T-helper 2 cell treated with Interferon-gamma antibody and Interleukin-4, amounts not matched to agents 100 ng/mL and 5 ng/mL, for 36 hours (primary cell): Measurements from ENCODE around the gene MYLK. TPM values are rescaled to one million over a fixed set of nuclear protein-coding genes. Genes with fewer than 3 reads are reported as not detected.

Experiments
- intact Hi-C: fragments of 100-400 bp; cut with micrococcal nuclease; formaldehyde crosslinking; loops from one replicate; pipeline ENCODE4 v1.15.1; 2023
- total RNA-seq: library from RNA; stranded (reverse); gene quantifications from 2 replicates; pipeline ENCODE4 v1.2.3, GENCODE V29; 2022

Gene MYLK
- total RNA-seq, 1 donor from 2014 or later = 0.30 TPM

DNA sequence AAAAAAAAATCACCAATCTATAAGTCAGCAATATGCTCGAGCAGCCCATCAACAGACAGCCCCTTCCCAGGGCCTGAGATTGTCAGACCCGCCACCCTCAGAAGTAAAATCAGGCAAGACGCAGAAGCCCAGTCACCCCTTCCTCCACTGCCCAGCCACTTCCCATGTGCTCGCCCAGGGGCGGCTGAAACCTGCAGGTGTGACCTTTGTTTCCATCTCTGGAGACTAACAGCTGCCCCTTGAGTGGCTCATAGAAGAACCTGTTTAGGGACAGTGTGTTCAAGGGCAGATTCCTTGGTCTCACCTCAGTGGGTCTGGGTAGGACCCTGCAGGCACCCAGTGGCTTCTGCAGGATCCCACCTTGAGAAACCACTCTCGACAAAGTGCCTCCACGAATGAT is 105.6 kb downstream of the MYLK start:
- intact Hi-C loops = no loop called here

DNA sequence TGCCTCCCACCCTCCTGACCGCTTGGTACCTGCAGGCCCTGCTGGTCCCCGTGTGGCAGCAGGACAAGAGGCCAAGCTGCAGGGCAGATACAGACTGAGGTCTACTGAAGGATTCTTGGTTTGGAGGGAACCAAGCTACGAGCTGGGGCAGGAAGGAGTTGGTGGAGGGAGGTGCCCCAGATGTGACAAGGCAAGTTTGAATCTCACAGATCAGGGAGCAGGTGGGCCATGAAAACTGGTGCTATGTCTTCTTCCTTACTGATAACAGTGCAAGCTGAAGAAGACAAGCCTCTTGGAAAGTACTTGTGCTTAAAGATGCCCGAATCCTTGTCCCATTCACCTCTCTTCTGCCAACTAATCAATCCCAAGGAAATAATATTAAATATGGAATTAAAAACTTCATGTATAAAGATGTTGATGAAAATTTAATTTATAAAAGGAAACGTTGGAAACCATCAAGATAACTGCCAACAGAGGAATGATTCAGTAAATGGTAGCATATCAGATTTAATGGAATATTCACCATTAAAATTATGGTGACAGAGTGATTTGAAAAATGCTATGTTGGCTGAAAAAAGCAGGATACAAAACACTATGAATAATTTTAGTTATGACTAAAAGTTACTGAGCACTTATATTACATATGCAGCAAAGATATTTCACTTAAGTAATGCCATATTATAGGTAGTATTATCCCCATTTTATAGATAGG is 107.9 kb downstream of the MYLK start:
- intact Hi-C loops = no loop called here

DNA sequence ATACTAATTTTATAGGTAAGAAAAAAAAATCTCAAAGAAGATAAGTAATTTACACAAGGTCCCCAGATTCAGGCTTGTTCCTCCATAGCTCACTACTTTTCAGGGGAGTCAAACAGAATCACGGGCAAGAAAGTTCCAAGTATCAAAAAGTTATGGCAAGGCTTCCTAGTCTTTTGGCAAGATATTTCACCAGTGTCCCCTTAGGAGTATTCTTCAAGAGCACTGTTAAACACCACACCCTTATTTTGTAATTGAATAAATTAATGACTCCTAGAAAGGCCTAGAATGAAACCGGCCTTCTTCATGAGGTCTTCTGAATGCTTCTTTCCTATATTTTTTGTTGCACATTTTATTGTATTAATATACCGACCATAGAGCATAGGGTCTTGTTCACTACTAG is 109.7 kb downstream of the MYLK start:
- intact Hi-C loops = no loop called here

DNA sequence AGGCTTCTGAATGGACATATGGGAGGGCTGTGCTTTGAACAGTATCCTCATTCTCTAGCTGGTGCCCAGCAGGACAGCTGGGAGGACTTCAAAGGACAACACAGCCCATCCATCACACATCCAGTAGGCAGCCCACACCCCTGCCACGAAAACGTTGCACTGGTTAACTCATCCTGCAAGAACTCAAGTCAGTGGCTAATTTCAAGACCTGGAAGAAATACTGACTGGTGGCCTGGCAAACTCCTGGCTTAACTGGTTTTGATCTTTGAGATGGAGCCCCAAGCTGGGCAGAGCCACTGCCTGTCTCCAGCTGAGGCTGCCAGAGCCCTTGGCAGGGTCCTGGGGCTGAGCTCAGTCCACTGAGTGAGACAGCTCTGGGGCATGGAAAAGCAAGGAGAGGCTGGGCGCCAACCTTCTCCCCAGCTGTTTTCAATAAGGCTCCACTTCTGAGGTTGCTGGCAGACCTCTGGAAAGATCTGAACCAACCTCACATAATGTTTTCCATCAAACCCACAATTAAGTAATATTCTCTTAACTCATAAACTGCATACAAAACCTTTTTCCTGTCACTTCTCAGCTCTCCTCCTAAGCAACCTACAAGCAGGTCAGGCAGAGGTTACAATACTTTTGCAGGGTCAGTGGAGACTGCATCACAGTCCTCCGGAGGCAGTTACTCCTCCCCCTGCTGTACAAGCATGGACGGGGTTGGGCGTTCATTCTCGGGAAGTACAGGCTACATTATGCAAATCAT is 110.3 kb downstream of the MYLK start:
- intact Hi-C loops = no loop called here

DNA sequence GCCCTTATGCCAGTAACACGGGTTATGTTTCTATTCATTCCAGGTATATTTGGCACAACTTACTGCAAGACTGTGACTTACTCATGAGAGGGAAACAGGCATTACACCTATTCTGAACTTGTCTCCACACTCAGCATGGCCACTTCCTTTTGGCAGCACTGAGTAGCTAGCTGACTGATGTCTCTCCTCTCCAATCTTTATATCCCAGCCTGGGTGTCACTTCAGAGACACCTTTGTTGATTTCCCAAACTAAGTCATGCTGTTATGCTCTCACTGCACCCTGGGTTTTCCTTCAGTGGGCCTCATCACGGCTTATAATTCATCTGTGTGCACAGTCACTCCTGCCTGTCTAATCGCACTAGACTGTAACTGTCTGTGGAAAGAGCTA is 114.8 kb downstream of the MYLK start:
- intact Hi-C loops = no loop called here

- intact Hi-C loops = no loop called here
Measured at GRCh38 chr3:123768480-123769355, 115.4 kb downstream of the MYLK start.

- intact Hi-C loops = no loop called here
Measured at GRCh38 chr3:123767564-123768292, 116.4 kb downstream of the MYLK start.

- intact Hi-C loops = no loop called here
Measured at GRCh38 chr3:123767009-123767372, 117.1 kb downstream of the MYLK start.

DNA sequence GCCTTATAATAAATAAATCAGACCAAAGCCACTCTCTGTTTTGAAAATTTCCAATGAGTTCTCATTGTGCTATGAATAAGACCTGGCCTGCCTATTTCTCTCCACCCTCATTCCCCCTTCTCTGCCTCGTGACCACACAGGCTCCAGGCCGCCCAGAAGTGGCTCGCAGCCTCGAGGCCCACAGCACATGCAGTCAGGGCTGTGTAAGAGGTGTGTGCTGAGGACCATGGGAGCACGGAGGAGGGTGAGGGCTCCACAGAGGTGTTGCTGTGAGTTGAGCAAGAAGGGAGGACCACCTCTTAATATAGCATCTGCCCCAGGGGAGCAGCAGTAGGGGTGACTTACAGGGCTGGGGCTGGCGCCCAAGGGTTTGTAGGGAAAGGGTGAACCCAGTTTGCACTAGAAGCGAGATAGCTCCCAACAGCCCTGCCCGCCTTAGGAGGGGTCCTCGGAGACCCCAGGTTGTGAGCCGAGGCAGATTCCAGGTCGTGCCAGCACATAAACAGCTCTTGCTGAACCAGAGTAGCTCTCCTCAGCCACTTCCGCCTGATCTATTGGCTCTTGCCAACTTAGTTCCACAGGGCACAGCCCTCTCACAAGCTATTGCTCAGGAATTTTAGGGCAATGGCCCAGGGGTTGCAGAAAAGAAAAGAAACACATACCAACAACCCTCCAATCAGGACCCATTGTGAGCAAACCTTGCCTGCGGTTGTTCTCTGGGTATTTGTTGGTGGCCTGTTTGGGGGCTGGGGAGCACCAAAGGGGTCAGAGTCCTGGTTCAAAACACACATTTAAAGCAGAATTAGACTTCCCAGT is 117.7 kb downstream of the MYLK start:
- intact Hi-C loops = no loop called here

DNA sequence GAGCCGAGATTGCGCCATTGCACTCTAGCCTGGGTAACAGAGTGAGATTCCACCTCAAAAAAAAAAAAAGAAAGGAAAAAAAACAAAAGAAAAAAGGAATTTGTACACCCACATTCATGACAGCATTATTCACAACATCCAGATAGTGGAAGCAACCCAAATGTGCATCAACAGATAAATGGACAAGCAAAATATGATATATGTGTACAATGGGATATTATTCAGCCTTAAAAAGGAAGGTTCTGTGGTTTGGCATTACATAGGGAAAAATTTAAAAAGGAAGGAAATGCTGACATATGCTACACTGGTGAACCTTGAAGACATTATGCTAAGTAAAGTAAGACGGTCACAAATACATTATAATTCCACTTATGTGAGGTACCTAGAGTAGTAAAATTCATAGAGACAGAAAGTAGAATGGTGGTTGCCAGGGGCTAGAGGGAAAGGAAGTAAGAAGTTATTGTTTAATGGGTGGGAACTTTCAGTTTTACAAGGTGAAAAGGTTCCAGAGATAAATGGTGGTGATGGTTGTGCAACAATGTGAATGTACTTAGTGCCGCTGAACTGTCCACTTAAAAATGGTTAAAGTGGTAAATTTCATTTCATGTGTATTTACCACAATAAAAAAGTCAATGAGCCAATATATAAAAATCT is 118.5 kb downstream of the MYLK start:
- intact Hi-C loops = no loop called here

GRCh38 chr3:123764647-123765046 is 119.5 kb downstream of the MYLK start:
- intact Hi-C loops = no loop called here

- intact Hi-C loops = no loop called here
Measured at GRCh38 chr3:123762805-123763204, 121.3 kb downstream of the MYLK start.

DNA sequence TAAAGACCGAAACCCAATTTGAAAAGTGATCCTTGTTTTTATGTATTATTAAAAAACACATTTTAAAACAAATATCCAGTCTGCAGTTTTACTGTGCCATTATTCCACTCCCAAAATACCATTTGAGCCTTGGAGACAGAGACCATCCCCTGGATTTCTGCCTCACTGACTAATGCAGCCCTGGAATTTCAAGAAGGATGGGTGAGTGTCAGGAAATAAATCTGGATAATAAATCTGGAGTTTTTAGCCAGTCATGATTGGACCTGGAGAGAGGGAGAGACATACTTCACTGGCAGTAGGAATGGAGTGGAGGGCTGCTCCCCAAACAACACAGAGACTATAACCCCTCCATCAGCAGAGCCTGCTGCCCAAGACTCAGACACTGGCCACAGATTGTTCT is 123.3 kb downstream of the MYLK start:
- intact Hi-C loops = no loop called here

DNA sequence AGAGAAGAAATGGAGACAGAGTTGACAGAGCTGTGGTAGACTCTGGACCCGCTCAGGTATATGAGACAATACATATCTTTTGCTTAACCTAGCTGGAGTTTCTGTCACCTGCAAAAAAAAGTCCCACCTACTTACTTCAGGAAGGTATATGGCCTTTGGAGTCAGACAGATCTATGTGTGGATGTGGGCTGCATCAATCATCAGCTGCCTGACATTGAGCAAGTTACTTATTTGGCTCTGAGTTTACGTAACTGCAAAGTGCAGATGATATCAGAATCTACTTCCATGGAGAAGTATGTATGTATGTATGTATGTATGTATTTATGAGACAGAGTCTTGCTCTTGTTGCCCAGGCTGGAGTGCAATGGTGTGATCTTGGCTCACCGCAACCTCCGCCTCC is 124.3 kb downstream of the MYLK start:
- intact Hi-C loops = no loop called here

DNA sequence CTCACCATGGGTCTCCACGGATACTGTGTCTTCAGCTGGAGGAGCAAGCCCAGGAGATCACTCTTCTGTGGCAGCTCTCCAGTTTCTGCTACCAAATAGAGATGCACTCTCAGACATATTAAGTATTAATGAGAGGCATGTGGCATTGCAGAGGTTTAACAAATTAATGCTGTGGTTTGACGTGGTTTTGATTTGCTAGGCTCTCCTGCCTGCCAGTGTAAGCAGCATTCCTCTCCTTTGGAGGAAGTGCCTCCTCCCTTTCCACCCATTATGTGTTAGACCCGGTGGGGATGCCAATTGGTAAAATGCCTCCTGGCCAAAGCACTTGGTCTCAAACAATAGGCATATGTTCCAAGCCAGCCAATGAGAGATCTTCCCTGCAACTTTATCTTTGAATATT is 124.8 kb downstream of the MYLK start:
- intact Hi-C loops = no loop called here

- intact Hi-C loops = no loop called here
Measured at GRCh38 chr3:123758081-123758564, 126.0 kb downstream of the MYLK start.

DNA sequence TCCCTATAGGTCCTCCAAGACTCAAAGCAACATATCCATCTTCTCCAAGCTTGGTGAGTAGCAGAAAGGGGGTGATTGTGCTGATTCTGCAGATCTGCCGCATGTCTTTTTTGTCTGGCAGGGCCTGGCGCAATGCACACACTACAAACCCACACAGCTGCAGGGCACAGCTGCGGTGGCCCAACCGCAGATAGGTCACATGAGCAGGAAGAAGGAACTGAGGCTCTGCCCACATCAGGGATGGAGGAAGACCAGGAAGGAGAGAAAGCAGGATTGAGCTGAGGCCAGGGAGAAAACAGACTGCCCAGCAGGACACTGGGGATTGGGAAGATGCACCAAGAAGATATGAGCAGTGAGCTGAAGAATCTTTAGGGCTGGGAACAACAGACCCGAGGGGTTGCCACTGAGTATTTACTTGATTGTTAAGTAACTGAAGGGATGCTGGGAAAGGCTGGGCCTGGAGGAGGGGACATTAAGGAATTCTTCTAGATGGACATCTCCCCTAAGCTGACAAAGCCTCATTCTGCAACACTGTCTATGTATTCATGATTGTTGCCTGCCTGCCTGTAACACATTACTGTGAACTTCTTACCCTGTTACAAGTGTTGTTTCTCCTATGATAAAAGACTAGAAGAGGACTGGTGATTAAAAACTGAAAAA is 126.7 kb downstream of the MYLK start:
- intact Hi-C loops = no loop called here

GRCh38 chr3:123755501-123755900 is 128.6 kb downstream of the MYLK start:
- intact Hi-C loops = no loop called here

GRCh38 chr3:123755085-123755484 is 129.0 kb downstream of the MYLK start:
- intact Hi-C loops = no loop called here
